Ishikawa (cell line): ENCODE measurements around the gene AEBP1.

Source experiments
- CEBPB ChIP-seq: IDR thresholded peaks from 2 replicates; pipeline ENCODE4 v1.6.1; 2012
- CREB1 ChIP-seq: IDR thresholded peaks from 2 replicates; pipeline ENCODE4 v1.6.1; 2012; ENCODE audit warnings: low read depth
- EGR1 ChIP-seq: IDR thresholded peaks from 2 replicates; pipeline ENCODE4 v1.6.1; 2012
- EP300 ChIP-seq: IDR thresholded peaks from 2 replicates; pipeline ENCODE4 v1.6.1; 2012; ENCODE audit warnings: borderline replicate concordance
- FOXM1 ChIP-seq: IDR thresholded peaks from 2 replicates; pipeline ENCODE4 v1.6.1; 2012; ENCODE audit warnings: low read depth, borderline replicate concordance
- MAX ChIP-seq: IDR thresholded peaks from 2 replicates; pipeline ENCODE4 v1.6.1; 2012
- NFIC ChIP-seq: IDR thresholded peaks from 2 replicates; pipeline ENCODE4 v1.6.1; 2012
- RAD21 ChIP-seq: IDR thresholded peaks from 2 replicates; pipeline ENCODE4 v1.6.1; 2012; ENCODE audit warnings: low read depth
- TAF1 ChIP-seq: IDR thresholded peaks from 2 replicates; pipeline ENCODE4 v1.6.1; 2012; ENCODE audit warnings: low read depth, mild to moderate bottlenecking
- TCF12 ChIP-seq: IDR thresholded peaks from 2 replicates; pipeline ENCODE4 v1.6.1; 2012; ENCODE audit warnings: low read depth
- TEAD4 ChIP-seq: IDR thresholded peaks from 2 replicates; pipeline ENCODE4 v1.6.1; 2012
- USF1 ChIP-seq: IDR thresholded peaks from 2 replicates; pipeline ENCODE4 v1.6.1; 2012
- YY1 ChIP-seq: IDR thresholded peaks from 2 replicates; pipeline ENCODE4 v1.6.1; 2012; ENCODE audit warnings: low read depth
- ZBTB7A ChIP-seq: IDR thresholded peaks from 2 replicates; pipeline ENCODE4 v1.6.1; 2012; ENCODE audit warnings: low read depth
- TF ChIP-seq, protein P1 (sequence below): IDR thresholded peaks from 2 replicates; pipeline ENCODE4 v1.6.1; 2012; ENCODE audit warnings: low read depth, mild to moderate bottlenecking

AEBP1 gene

GRCh38 chr7:44103566-44103922 lies 601 bp upstream of the AEBP1 start:
- TF ChIP-seq CEBPB (no peak), MAX (no peak), ZBTB7A (no peak), TCF12 (no peak), EP300 (no peak)
- TF ChIP-seq, protein P1, sequence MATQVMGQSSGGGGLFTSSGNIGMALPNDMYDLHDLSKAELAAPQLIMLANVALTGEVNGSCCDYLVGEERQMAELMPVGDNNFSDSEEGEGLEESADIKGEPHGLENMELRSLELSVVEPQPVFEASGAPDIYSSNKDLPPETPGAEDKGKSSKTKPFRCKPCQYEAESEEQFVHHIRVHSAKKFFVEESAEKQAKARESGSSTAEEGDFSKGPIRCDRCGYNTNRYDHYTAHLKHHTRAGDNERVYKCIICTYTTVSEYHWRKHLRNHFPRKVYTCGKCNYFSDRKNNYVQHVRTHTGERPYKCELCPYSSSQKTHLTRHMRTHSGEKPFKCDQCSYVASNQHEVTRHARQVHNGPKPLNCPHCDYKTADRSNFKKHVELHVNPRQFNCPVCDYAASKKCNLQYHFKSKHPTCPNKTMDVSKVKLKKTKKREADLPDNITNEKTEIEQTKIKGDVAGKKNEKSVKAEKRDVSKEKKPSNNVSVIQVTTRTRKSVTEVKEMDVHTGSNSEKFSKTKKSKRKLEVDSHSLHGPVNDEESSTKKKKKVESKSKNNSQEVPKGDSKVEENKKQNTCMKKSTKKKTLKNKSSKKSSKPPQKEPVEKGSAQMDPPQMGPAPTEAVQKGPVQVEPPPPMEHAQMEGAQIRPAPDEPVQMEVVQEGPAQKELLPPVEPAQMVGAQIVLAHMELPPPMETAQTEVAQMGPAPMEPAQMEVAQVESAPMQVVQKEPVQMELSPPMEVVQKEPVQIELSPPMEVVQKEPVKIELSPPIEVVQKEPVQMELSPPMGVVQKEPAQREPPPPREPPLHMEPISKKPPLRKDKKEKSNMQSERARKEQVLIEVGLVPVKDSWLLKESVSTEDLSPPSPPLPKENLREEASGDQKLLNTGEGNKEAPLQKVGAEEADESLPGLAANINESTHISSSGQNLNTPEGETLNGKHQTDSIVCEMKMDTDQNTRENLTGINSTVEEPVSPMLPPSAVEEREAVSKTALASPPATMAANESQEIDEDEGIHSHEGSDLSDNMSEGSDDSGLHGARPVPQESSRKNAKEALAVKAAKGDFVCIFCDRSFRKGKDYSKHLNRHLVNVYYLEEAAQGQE = no peak

DNA sequence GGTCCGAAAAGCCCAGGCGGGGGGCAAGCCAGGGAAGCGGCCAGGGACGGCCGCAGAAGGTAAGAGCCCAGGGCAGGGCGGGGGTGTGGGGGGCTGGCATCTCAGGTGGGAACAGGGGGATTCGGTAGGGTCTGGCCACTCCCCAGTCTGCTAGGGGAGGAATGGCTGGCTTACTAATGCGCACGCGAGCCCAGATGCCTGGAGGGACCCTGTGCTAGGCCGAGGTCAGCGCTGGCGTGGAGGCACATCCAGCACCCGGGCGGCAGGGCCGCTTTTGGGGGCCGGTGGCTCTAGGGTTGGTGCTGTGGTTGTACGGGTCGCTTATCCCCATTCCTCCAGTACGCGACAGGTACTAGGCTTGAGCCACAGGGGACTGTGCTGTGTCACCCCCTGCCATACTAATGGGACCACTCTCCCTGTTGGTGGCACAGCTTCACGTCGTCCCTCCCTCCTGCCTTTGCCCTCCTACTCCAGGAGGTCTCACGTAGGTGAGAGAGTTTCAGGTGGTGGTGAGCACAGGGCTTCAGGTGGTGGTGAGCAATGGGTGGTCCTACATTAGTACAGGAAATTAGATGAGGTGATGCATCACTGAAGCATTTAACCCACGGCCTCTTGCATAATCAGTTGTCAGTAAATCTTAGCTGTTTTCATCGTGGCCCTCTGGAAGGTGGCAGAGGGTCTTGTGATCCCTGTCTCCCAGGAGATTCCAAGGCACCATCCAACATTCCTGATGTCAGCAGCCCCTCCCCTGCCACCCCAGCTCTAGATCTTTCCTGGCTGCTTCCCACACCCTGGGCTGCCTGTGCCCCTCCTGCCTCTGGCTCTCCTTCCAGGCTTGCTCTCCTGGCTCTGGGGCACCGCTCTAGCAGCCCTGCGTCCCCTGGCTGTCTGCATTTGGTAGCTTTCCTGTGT lies 971 bp downstream of the AEBP1 start:
- TF ChIP-seq CEBPB = peak; percentile 63
- TF ChIP-seq MAX = no peak

DNA sequence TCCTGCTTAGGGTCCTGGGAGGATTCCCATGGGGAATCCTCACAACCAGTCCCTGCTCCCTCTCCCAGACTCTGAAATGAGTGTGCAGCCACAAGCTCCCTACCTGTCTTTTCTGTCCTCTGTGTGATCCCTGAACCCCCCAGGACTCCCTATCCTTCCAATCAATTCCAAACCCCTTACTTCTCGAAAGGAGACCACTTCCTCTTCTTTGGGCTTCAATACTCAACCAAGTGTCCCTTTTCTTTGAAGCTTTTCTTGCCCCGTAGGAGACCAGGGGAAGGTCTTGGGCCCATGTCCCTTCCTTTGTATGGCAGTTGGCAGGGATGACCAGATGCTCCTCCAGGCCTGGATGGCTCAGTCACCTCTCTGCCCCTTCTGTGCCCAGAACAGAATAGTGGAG lies 1.7 kb downstream of the AEBP1 start:
- TF ChIP-seq CEBPB (no peak), TEAD4 (no peak), NFIC (no peak), RAD21 (no peak), EGR1 (no peak), ZBTB7A (no peak), TCF12 (no peak), TAF1 (no peak), EP300 (no peak), MAX (no peak), USF1 (no peak), FOXM1 (no peak)
- TF ChIP-seq, protein P1 = no peak

DNA sequence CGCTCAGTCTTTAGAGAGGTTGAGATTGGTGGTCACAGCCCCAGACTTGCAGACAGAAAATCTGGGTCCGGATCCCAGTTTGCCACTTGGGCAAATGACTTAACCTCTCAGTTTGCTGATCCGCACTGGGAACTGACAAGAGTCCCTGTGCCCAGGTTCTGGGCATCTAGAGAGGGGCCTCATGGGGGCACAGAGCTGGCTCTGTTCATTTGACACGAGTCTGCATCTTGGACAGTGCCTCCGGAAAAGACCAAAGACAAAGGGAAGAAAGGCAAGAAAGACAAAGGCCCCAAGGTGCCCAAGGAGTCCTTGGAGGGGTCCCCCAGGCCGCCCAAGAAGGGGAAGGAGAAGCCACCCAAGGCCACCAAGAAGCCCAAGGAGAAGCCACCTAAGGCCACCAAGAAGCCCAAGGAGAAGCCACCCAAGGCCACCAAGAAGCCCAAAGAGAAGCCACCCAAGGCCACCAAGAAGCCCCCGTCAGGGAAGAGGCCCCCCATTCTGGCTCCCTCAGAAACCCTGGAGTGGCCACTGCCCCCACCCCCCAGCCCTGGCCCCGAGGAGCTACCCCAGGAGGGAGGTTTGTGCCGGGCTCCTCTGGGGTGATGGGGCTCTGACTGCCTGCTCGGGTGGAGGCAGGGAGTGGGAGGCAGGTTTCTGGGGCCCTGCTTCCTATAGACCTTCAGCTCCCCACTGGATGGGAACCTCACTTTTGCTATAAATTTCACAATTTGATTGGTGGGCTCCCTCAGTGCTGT lies 2.3 kb downstream of the AEBP1 start:
- no peak for TF ChIP-seq MAX
- no peak for TF ChIP-seq CREB1
- TF ChIP-seq TAF1 = no peak
- TF ChIP-seq YY1 = no peak
- no peak for TF ChIP-seq USF1

DNA sequence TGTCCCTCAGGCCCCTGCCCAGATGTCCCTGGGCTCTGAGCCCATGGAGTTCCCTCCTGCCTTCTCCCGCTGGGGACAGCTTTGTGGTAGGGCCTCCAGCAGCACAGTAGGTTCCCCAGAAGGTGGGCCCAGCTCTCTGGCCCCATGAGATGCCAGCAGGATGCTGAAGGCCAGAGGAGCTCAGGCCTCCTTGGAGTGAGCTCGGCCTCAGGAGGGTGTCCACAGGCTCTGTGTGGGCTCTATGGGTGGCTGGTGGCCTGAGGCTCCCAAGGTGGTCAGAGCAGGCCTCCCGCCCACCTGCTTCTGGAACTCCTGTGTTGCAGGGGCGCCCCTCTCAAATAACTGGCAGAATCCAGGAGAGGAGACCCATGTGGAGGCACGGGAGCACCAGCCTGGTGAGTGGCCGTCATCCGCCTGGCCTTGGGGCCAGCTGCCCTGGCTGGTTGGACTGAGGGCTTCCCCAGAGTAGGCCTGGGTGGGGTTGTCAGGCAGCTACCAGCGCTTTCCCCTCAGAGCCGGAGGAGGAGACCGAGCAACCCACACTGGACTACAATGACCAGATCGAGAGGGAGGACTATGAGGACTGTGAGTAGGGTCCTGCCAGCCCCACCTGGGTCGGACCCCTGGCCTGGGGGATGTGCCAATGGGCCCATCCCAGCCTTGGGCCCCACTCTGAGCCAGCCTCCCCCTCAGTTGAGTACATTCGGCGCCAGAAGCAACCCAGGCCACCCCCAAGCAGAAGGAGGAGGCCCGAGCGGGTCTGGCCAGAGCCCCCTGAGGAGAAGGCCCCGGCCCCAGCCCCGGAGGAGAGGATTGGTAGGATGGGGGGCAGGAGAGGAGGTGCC lies 3.2 kb downstream of the AEBP1 start:
- no peak for TF ChIP-seq USF1
- TF ChIP-seq MAX = no peak
- no peak for TF ChIP-seq EP300
- TF ChIP-seq YY1 = no peak
- no peak for TF ChIP-seq FOXM1
- TF ChIP-seq TAF1 = no peak
- no peak for TF ChIP-seq ZBTB7A
- no peak for TF ChIP-seq CREB1
- TF ChIP-seq TCF12 = no peak
- no peak for TF ChIP-seq EGR1
- TF ChIP-seq, protein P1 = no peak
